GM18868 (cell line): ENCODE data around the gene CLRN2.

Source experiments
- ATAC-seq: cut with Tn5 transposase; IDR thresholded peaks from one replicate; pipeline ENCODE4 v1.9.1; 2021; ENCODE audit warnings: mild to moderate bottlenecking, moderate library complexity; ENCODE audit not compliant: unreplicated experiment

Gene CLRN2

GRCh38 chr4:17514865-17515264 is at the start of gene CLRN2:
CLRN2 (plus strand) TSS chr4:17515165; CDS start chr4:17515267, 102 bp downstream.
- ATAC-seq = no peak

DNA sequence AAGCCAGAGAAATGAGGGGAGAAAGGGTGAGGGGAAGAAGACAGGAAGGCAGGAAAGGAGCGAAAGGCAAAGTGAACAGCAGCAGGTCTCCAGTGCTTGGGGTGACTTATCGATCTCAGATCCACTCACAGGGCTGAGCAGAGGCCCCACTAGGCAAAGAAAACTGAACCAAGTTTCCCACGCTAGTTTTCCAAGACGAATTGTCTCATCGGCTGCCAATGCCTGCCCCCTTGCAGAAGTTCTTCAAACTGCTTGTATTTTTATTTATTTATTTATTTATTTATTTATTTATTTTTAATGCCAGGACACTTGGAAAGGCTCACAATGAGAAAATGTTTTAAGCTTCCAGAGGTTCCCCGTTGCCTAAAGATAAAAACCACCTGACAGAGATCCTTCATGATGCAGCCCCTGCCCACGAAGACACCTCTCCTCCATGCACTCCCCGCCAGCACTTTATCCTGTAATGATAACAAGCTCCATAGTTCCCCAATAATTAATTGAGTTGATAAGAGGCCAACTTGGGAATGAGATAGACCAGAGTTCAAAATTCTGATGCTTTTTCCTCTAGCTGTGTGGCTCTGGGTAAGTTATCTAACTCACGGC is 46.2 kb upstream of the CLRN2 start:
- ATAC-seq = no peak

- no peak for ATAC-seq
Measured at GRCh38 chr4:17469931-17470674, 44.9 kb upstream of the CLRN2 start.

GRCh38 chr4:17475481-17475880 is 39.5 kb upstream of the CLRN2 start:
- ATAC-seq = no peak

- no peak for ATAC-seq
Measured at GRCh38 chr4:17476853-17477252, 38.1 kb upstream of the CLRN2 start.

GRCh38 chr4:17477774-17478472 is 37.0 kb upstream of the CLRN2 start:
- no peak for ATAC-seq

DNA sequence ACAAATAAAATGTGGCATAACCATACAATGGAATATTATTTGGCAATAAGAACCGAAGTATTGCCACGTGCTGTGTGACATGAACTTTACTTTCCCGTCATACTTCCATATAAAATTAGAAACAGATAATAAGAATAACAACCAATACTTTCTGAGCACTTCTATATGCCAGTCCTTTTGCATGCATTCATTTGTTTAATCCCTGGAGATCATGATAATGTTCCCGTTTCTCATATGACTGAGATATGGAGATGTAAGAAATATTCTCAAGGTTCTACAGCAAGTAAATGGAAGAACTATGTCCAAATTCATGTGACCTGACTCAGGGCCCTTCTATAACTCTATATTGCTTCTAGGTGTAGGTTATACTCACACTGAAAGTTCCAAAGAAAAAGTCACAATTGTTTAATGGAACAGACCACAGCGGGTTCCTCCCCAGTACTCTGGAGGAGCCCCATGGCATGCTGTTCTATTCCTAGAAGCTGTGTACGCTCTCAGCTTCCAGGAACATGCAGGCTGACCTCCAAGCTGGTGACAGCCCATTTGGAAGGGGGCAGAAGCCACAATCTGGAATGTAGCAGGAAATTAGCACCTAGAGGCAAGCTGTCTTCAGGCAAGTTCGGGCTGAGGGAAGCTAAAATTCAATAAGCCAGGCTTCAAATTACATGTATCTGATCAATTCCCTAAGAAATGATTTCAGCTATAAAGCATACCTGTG is 34.6 kb upstream of the CLRN2 start:
- no peak for ATAC-seq

DNA sequence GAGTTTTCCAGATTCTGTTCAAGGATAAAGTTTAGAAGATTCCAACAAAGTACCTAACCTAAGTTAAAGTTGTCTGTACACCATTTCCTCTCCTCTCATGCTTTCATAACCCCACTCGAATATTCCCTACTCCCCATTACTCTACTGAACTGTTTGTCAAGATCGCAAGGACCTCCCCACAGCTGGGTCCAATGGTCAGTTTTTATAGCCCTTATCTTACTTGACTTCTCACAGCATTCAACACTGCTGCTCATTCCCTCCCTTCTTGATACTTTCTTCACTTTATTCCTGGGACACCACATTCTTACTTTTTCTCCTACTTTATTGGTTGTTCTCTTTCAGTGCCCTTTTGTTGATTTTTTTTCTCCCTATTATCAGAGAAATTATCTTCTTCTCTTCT is 34.0 kb upstream of the CLRN2 start:
- ATAC-seq = no peak

GRCh38 chr4:17482716-17483115 is 32.2 kb upstream of the CLRN2 start:
- ATAC-seq = no peak

DNA sequence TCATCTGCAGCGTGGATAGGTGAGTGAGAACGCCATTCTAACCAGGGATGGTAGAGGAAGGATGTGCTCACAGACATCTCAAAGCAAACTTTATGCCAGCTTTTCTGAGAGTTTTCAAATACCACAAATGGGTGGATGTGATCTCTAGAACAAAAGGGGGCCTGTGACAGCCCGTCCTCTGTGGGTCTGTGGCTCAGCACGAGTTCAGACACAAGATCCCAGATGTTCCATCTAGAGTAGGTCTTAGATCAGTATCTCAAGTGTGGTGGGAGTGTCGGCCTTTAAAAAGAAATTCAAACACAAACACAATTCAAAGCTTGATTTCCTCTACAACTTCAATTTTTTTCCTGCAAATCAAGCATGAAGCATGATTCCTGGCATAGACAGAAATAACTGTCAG is 25.8 kb upstream of the CLRN2 start:
- ATAC-seq = no peak

- ATAC-seq = no peak
Measured at GRCh38 chr4:17489721-17490120, 25.2 kb upstream of the CLRN2 start.

DNA sequence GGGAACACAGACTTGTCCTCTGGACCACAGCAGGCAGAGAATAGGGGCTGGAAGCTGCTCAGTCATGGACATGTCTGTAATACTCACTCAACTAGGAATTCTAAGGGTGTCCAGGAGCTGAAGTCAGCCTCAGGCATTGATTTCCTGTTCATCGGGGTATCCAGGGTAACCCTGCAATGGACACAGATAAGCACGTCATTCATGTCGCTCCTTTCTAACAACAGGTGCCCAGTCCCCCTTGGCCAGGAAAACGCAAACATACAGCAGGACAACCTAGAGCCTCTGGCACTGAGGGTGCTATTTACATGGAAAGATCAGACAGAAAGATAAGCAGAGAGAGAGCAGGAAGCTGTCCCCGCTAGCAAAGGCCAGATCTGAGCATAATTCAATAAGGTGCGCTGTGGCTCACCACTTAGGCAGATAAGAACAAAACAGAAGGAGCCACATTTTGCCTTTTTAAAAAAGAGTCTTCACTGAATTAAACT is 24.3 kb upstream of the CLRN2 start:
- no peak for ATAC-seq

- no peak for ATAC-seq
Measured at GRCh38 chr4:17491196-17491595, 23.8 kb upstream of the CLRN2 start.

- ATAC-seq = no peak
Measured at GRCh38 chr4:17492058-17492741, 22.8 kb upstream of the CLRN2 start.

GRCh38 chr4:17492876-17493275 is 22.1 kb upstream of the CLRN2 start:
- ATAC-seq = no peak

DNA sequence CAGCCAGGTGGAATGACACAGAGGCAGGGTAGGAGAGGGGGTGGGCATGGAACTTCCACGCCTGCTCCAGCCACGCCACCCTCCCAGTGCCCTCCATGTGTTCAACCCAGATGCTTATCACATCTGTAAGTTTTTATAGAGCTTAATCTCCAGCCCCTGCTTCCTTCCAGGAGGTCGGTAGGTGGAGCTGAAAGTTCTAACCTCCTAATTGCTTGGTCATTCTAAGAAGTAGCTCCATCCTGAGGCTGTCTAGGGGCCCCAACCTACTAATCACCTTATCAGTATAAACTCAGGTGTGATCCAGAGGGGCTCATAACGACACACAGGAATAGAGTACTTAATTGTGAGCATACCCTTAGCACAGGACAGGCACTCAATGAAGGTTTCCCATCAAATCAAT is 21.3 kb upstream of the CLRN2 start:
- no peak for ATAC-seq

GRCh38 chr4:17494258-17495190 is 20.4 kb upstream of the CLRN2 start:
- ATAC-seq = no peak

DNA sequence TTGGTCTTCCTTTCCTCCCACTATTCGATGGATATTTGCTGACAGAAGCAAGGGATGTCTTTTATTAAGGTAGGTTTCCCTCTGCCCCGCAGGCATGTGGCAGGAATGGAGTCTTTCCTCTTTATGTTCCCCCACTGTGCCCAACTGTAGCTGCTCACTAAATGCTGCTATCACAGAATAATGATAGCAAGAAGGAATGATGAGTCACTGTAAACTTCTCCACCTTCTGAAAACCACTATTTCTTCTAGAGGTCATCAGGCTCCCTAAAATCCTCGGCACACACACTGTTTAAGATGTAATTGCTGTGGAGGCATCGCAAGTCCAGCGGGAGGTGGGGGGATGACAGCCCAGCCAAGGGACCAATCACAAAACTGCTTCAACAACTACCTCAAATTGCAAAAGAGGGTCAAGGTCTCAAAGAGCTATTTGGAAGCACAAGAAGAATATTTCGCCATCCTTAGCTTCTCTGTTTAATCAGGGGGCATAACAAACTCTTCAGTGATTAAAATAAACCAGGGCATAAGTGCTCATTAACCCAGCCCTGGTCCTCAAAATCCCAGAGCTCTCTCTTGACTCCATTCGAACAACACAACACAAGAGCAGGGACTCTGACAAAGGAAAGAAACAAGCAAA is 17.0 kb upstream of the CLRN2 start:
- no peak for ATAC-seq

- no peak for ATAC-seq
Measured at GRCh38 chr4:17500574-17500973, 14.4 kb upstream of the CLRN2 start.
